ENCODE measurements around the gene HNF4A.

DNA sequence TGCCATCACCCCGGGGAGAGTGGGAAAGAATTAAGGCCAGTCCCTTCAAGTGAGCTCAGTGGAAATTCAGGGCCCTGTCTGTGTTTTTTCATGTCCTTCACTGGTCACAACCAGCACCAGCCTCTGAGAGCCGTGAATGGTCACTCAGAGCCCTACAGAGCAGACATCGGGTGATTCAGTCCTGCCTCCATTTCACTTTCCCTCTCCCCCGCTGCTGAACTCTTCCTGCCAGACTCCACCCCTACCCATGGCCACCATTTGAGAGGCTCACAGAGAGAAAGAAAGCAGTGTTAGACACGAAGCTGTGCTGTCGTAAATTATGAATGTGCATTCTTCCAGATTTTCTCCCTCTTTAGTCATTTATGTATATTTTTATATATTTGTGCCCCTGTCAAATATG lies 13.3 kb upstream of the HNF4A start:
- TF ChIP-seq, protein P1, sequence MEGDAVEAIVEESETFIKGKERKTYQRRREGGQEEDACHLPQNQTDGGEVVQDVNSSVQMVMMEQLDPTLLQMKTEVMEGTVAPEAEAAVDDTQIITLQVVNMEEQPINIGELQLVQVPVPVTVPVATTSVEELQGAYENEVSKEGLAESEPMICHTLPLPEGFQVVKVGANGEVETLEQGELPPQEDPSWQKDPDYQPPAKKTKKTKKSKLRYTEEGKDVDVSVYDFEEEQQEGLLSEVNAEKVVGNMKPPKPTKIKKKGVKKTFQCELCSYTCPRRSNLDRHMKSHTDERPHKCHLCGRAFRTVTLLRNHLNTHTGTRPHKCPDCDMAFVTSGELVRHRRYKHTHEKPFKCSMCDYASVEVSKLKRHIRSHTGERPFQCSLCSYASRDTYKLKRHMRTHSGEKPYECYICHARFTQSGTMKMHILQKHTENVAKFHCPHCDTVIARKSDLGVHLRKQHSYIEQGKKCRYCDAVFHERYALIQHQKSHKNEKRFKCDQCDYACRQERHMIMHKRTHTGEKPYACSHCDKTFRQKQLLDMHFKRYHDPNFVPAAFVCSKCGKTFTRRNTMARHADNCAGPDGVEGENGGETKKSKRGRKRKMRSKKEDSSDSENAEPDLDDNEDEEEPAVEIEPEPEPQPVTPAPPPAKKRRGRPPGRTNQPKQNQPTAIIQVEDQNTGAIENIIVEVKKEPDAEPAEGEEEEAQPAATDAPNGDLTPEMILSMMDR (IDR thresholded peaks at IDR 0.05) = no peak
- no peak for TF ChIP-seq POLR2A (IDR thresholded peaks at IDR 0.05)

All from uterus (tissue), 2 donors.